ENCODE results near the gene SPSB4.

GRCh38 chr3:141052201-141053069, 1.3 kb downstream of the SPSB4 start:
- TF ChIP-seq CTCF (IDR thresholded peaks at IDR 0.05) (no peak), POLR2A (IDR thresholded peaks at IDR 0.05) (no peak), POLR2AphosphoS5 (IDR thresholded peaks at IDR 0.05) (no peak), EP300 (IDR thresholded peaks at IDR 0.05) (no peak)
